ENCODE results near the gene FAM78A. TPM values are rescaled to one million over a fixed set of nuclear protein-coding genes. Genes with fewer than 3 reads are reported as not detected.

Gene FAM78A
- total RNA-seq, 1 experiment from 2014 or later: 7.4 TPM

GRCh38 chr9:131303381-131304321 is 27.3 kb upstream of the FAM78A start:
- DNase-seq (ENCODE audit: low spot score): no peak
- in situ Hi-C loops (cut with HindIII; ENCODE audit: low sequenced_read_pairs): no loop called here

GRCh38 chr9:131302244-131303075 is 26.1 kb upstream of the FAM78A start:
- in situ Hi-C loops (cut with HindIII; ENCODE audit: low sequenced_read_pairs): no loop called here
- DNase-seq (ENCODE audit: low spot score): no peak

- in situ Hi-C loops (cut with HindIII; ENCODE audit: low sequenced_read_pairs): no loop called here
These were observed 24.1 kb upstream of the FAM78A start for GRCh38 chr9:131300444-131300843.

GRCh38 chr9:131299961-131300347 is 23.6 kb upstream of the FAM78A start:
- in situ Hi-C loops (cut with HindIII; ENCODE audit: low sequenced_read_pairs): no loop called here

More at GRCh38 chr9:131300444-131300843, 24.1 kb upstream of the FAM78A start:
- DNase-seq (ENCODE audit: low spot score): no peak

GRCh38 chr9:131299346-131299960 is 23.1 kb upstream of the FAM78A start:
- DNase-seq (ENCODE audit: low spot score): no peak
- in situ Hi-C loops (cut with HindIII; ENCODE audit: low sequenced_read_pairs): no loop called here

More at GRCh38 chr9:131299961-131300347, 23.6 kb upstream of the FAM78A start:
- DNase-seq (ENCODE audit: low spot score): no peak

- no peak for DNase-seq (ENCODE audit: low spot score)
- in situ Hi-C loops (cut with HindIII; ENCODE audit: low sequenced_read_pairs): no loop called here
These were observed 22.5 kb upstream of the FAM78A start for GRCh38 chr9:131298816-131299215.

GRCh38 chr9:131298341-131298740 is 22.0 kb upstream of the FAM78A start:
- in situ Hi-C loops (cut with HindIII; ENCODE audit: low sequenced_read_pairs): no loop called here
- no peak for DNase-seq (ENCODE audit: low spot score)

- DNase-seq (ENCODE audit: low spot score): no peak
- in situ Hi-C loops (cut with HindIII; ENCODE audit: low sequenced_read_pairs): no loop called here
These were observed 21.6 kb upstream of the FAM78A start for GRCh38 chr9:131297903-131298302.

- in situ Hi-C loops (cut with HindIII; ENCODE audit: low sequenced_read_pairs): no loop called here
- DNase-seq (ENCODE audit: low spot score): no peak
These were observed 20.7 kb upstream of the FAM78A start for GRCh38 chr9:131296906-131297500.

- in situ Hi-C loops (cut with HindIII; ENCODE audit: low sequenced_read_pairs): no loop called here
- DNase-seq (ENCODE audit: low spot score): no peak
These were observed 20.1 kb upstream of the FAM78A start for GRCh38 chr9:131296460-131296859.

- in situ Hi-C loops (cut with HindIII; ENCODE audit: low sequenced_read_pairs): no loop called here
- no peak for DNase-seq (ENCODE audit: low spot score)
These were observed 16.6 kb upstream of the FAM78A start for GRCh38 chr9:131292937-131293336.

- no peak for DNase-seq (ENCODE audit: low spot score)
- in situ Hi-C loops (cut with HindIII; ENCODE audit: low sequenced_read_pairs): no loop called here
These were observed 15.5 kb upstream of the FAM78A start for GRCh38 chr9:131291795-131292315.

- no peak for DNase-seq (ENCODE audit: low spot score)
- in situ Hi-C loops (cut with HindIII; ENCODE audit: low sequenced_read_pairs): no loop called here
These were observed 14.6 kb upstream of the FAM78A start for GRCh38 chr9:131290767-131291370.

GRCh38 chr9:131290036-131290766 is 13.9 kb upstream of the FAM78A start:
- peak; percentile 34 for DNase-seq (ENCODE audit: low spot score)
- in situ Hi-C loops (cut with HindIII; ENCODE audit: low sequenced_read_pairs): no loop called here

GRCh38 chr9:131289301-131290035 is 13.2 kb upstream of the FAM78A start, which contains the start of gene PLPP7:
TSS of gene PLPP7 (plus strand) at chr9:131289723. CDS start at chr9:131289998, 275 bp downstream.
- DNase-seq (ENCODE audit: low spot score): peak; percentile 97
- in situ Hi-C loops (cut with HindIII; ENCODE audit: low sequenced_read_pairs): no loop called here

- in situ Hi-C loops (cut with HindIII; ENCODE audit: low sequenced_read_pairs): no loop called here
- no peak for DNase-seq (ENCODE audit: low spot score)
These were observed 11.9 kb upstream of the FAM78A start for GRCh38 chr9:131288217-131288616.

GRCh38 chr9:131287359-131287758 is 11.0 kb upstream of the FAM78A start:
- in situ Hi-C loops (cut with HindIII; ENCODE audit: low sequenced_read_pairs): no loop called here
- no peak for DNase-seq (ENCODE audit: low spot score)
